ENCODE data around the gene QTRT2.

QTRT2 gene

DNA sequence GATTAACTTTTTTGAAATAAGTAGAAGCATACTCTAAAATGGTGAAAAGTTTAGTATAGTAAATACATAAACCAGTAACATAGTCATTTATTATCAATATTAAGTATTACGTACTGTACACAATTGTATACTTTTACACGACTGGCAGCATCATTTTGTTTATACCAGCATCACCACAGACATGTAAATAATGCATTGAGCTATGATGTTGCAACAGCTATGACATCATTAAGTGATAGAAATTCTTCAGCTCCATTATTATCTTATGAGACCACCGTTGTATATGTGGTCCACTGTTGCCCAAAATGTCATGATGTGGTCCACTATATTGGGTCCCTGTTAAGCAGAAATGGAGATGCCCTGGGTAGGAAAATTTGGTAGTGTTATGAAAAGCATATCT, 71.0 kb downstream of the QTRT2 start:
- DNase-seq, result no peak

DNA sequence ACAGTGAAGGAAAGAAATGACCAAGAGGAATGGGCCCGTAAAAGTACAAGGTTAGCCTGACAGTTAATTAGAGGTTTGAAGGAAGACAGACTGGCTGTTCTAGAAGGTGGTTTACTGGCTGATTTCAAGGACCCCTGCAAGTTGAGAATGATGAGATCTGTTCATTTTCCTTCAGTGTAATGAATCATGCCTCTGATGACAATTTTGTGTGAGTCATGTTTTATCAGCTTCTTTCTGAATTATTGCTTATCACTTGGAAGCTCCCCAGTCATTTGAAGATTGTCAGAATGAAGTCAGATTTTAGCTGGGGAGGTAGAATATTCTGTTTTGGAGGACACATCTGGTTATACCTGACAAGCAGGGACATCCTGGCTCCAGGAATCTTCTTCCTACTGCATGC, 71.7 kb downstream of the QTRT2 start:
- no peak for DNase-seq

DNA sequence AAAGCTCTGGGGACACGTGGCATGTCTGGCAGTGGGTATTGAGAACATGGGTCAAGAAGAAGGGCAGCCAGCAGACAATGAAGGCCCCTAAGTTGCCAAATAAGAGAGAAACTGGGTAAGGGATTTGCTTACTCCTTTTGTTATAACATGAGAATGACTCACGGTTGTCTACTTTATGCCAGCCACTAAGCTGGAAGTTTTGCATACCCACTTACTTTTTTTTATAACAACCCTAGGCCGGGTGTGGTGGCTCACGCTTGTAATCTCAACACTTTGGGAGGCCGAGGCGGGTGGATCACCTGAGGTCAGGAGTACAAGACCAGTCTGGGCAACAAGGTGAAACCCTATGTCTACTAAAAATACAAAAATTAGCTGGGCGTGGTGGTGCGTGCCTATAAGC, 72.3 kb downstream of the QTRT2 start:
- no peak for DNase-seq

DNA sequence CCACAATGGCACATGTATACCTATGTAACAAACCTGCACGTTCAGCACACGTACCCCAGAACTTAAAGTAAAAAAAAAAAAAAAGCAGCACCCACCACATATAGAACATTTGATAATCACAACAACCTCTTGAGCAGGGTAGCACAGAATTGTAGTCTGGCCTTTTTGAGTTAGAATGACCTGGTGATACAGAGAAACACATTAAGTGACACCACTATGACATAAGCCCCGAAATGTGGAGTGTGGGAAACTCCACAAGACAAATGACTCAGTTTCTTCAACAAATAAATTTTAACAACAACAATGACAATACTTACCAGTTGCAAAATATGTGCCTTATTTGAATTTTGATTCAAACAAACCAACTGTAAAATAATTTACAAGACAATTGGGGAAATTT, 76.0 kb downstream of the QTRT2 start:
- no peak for DNase-seq

DNA sequence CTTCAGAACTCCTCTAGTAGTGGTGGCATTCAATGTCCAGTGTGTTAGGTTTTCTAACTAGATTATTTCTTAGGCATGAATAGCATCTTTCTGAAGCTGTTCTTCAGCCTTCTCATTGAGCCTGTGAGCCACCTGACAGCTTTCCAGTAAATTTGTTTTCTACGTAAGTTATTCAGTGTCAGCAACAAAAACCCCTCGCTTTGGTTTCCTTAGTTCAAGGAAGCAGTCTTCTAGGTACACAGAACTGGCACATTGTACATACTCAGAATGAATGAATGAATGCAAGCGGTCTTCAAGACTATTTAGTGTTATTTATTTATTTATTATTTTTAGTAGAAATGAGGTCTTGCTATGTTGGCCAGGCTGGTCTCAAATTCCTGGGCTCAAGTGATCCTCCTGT, 77.4 kb downstream of the QTRT2 start:
- no peak for DNase-seq
